ENCODE measurements around the gene STAG2. TPM values are rescaled to one million over a fixed set of nuclear protein-coding genes. Genes with fewer than 3 reads are reported as not detected.

Gene STAG2
- total RNA-seq, 1 experiment from 2014 or later = 119 TPM

GRCh38 chrX:124016825-124017224 is 55.3 kb downstream of the STAG2 start:
- H3K27ac ChIP-seq (ENCODE audit: low read depth, low read length, poor library complexity, severe bottlenecking) = no peak overlapping the region
- no peak for DNase-seq (ENCODE audit: low spot score)
- H3K9me3 ChIP-seq (ENCODE audit: low read depth, low read length, poor library complexity, severe bottlenecking) = no peaks in the 10 kb centered on the region
- H3K36me3 ChIP-seq (ENCODE audit: insufficient read depth, low read length, poor library complexity, severe bottlenecking) = no peaks in the 10 kb centered on the region
- intact Hi-C loops (cut with micrococcal nuclease; ENCODE audit: unreplicated experiment) = loop anchor here (5.0 kb wide), 1 partner anchor 55 kb away; the partner anchor contains the start of gene STAG2
- no TSS peak for BruUV-seq (replicated peaks)
- no peaks in the 10 kb centered on the region for H3K27me3 ChIP-seq (replicated peaks; ENCODE audit: insufficient read depth, low read depth, low read length, poor library complexity)
- no peak overlapping the region for H3K4me3 ChIP-seq (ENCODE audit: low read depth, low read length, poor library complexity, severe bottlenecking)
- ChIA-PET CTCF (no interaction called here), POLR2A (ENCODE audit: low non-redundant PET) (no interaction called here)
- peaks cover 5% of the 10 kb centered on the region for H3K4me1 ChIP-seq (ENCODE audit: insufficient read depth, low read length, poor library complexity, severe bottlenecking)
- no peak for TF ChIP-seq CTCF (conservative IDR thresholded peaks at IDR 0.05; ENCODE audit: low read depth, low read length)
- no peak for TF ChIP-seq EZH2 (IDR thresholded peaks at IDR 0.05; ENCODE audit: borderline replicate concordance, low read depth, low read length, poor library complexity, severe bottlenecking)

GRCh38 chrX:124018023-124018422 is 56.5 kb downstream of the STAG2 start:
- peaks cover 5% of the 10 kb centered on the region for H3K4me1 ChIP-seq (ENCODE audit: insufficient read depth, low read length, poor library complexity, severe bottlenecking)
- H3K27me3 ChIP-seq (replicated peaks; ENCODE audit: insufficient read depth, low read depth, low read length, poor library complexity) = no peaks in the 10 kb centered on the region
- no TSS peak for BruUV-seq (replicated peaks)
- peak; percentile 33 for TF ChIP-seq CTCF (conservative IDR thresholded peaks at IDR 0.05; ENCODE audit: low read depth, low read length)
- no peak for TF ChIP-seq EZH2 (IDR thresholded peaks at IDR 0.05; ENCODE audit: borderline replicate concordance, low read depth, low read length, poor library complexity, severe bottlenecking)
- H3K9me3 ChIP-seq (ENCODE audit: low read depth, low read length, poor library complexity, severe bottlenecking) = no peaks in the 10 kb centered on the region
- CTCF ChIA-PET = interaction anchor here (1.5 kb wide), 1 partner anchor 185 kb away, joined by 5 read pairs; no protein-coding TSS in a partner anchor
- POLR2A ChIA-PET (ENCODE audit: low non-redundant PET) = no interaction called here
- H3K4me3 ChIP-seq (ENCODE audit: low read depth, low read length, poor library complexity, severe bottlenecking) = no peak overlapping the region
- DNase-seq (ENCODE audit: low spot score) = peak; percentile 9
- no peak overlapping the region for H3K27ac ChIP-seq (ENCODE audit: low read depth, low read length, poor library complexity, severe bottlenecking)
- H3K36me3 ChIP-seq (ENCODE audit: insufficient read depth, low read length, poor library complexity, severe bottlenecking) = peaks cover 4% of the 10 kb centered on the region
- intact Hi-C loops (cut with micrococcal nuclease; ENCODE audit: unreplicated experiment) = loop anchor here (5.0 kb wide), 1 partner anchor 56 kb away; the partner anchor contains the start of gene STAG2

- H3K4me3 ChIP-seq (ENCODE audit: low read depth, low read length, poor library complexity, severe bottlenecking) = no peak overlapping the region
- no peak for TF ChIP-seq EZH2 (IDR thresholded peaks at IDR 0.05; ENCODE audit: borderline replicate concordance, low read depth, low read length, poor library complexity, severe bottlenecking)
- TF ChIP-seq CTCF (conservative IDR thresholded peaks at IDR 0.05; ENCODE audit: low read depth, low read length) = no peak
- H3K4me1 ChIP-seq (ENCODE audit: insufficient read depth, low read length, poor library complexity, severe bottlenecking) = no peaks in the 10 kb centered on the region
- ChIA-PET CTCF (no interaction called here), POLR2A (ENCODE audit: low non-redundant PET) (no interaction called here)
- no peaks in the 10 kb centered on the region for H3K27me3 ChIP-seq (replicated peaks; ENCODE audit: insufficient read depth, low read depth, low read length, poor library complexity)
- H3K9me3 ChIP-seq (ENCODE audit: low read depth, low read length, poor library complexity, severe bottlenecking) = no peaks in the 10 kb centered on the region
- peaks cover 10% of the 10 kb centered on the region for H3K36me3 ChIP-seq (ENCODE audit: insufficient read depth, low read length, poor library complexity, severe bottlenecking)
- intact Hi-C loops (cut with micrococcal nuclease; ENCODE audit: unreplicated experiment) = no loop called here
- no peak for DNase-seq (ENCODE audit: low spot score)
- BruUV-seq (replicated peaks) = no TSS peak
- H3K27ac ChIP-seq (ENCODE audit: low read depth, low read length, poor library complexity, severe bottlenecking) = no peak overlapping the region
These were observed 62.3 kb downstream of the STAG2 start for GRCh38 chrX:124023838-124024238.

All from A673 (cell line).